ENCODE data around the gene STK31. TPM values are rescaled to one million over a fixed set of nuclear protein-coding genes. Genes with fewer than 3 reads are reported as not detected.

Gene STK31
- total and polyA plus RNA-seq, 4 donors = 0.03 to 0.59 (median 0.18) TPM

DNA sequence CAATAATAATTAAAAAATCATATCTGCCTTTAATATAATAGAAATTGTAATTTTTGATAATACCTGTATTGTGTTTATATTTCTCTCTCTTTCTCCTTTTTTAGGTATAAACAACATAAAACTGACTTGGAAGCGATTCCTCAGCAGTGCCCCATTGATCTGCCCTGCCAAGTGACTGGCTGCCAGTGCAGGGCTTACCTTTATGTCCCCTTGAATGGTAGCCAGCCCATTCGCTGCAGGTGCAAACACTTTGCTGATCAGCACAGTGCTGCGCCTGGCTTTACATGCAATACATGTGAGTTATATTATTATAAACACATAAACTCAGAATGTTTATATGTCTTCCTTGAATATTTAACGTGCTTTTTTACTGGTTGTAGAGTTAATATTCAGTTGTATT, 20.9 kb upstream of the STK31 start:
- peaks cover 0 to 23% (median 9%) of the 10 kb centered on the region in 4 donors for H3K36me3 ChIP-seq (ENCODE audit: control insufficient read depth in 4 of 4, insufficient read depth in 3 of 4, low read depth in 1 of 4, low read length in 3 of 4)
- TF ChIP-seq TAF1 (conservative IDR thresholded peaks at IDR 0.05) (no peak), HNF4G (IDR thresholded peaks at IDR 0.05) (no peak), FOXA2 (IDR thresholded peaks at IDR 0.05) (no peak), EGR1 (IDR thresholded peaks at IDR 0.05; ENCODE audit: low read depth in 2 of 2) (no peak), HNF4A (conservative IDR thresholded peaks at IDR 0.05) (no peak), RXRA (IDR thresholded peaks at IDR 0.05) (no peak), FOXA1 (IDR thresholded peaks at IDR 0.05) (no peak), NR2F2 (IDR thresholded peaks at IDR 0.05) (no peak), RAD21 (IDR thresholded peaks at IDR 0.05) (no peak), YY1 (IDR thresholded peaks at IDR 0.05) (no peak), GABPA (IDR thresholded peaks at IDR 0.05 in 1 of 2, conservative IDR thresholded peaks at IDR 0.05 in 1 of 2) (no peak), SP1 (IDR thresholded peaks at IDR 0.05) (no peak), JUND (IDR thresholded peaks at IDR 0.05) (no peak)
- TF ChIP-seq, protein P1, sequence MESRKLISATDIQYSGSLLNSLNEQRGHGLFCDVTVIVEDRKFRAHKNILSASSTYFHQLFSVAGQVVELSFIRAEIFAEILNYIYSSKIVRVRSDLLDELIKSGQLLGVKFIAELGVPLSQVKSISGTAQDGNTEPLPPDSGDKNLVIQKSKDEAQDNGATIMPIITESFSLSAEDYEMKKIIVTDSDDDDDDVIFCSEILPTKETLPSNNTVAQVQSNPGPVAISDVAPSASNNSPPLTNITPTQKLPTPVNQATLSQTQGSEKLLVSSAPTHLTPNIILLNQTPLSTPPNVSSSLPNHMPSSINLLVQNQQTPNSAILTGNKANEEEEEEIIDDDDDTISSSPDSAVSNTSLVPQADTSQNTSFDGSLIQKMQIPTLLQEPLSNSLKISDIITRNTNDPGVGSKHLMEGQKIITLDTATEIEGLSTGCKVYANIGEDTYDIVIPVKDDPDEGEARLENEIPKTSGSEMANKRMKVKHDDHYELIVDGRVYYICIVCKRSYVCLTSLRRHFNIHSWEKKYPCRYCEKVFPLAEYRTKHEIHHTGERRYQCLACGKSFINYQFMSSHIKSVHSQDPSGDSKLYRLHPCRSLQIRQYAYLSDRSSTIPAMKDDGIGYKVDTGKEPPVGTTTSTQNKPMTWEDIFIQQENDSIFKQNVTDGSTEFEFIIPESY (IDR thresholded peaks at IDR 0.05) = no peak
- TF ChIP-seq, protein P2, sequence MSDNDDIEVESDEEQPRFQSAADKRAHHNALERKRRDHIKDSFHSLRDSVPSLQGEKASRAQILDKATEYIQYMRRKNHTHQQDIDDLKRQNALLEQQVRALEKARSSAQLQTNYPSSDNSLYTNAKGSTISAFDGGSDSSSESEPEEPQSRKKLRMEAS (IDR thresholded peaks at IDR 0.05) = no peak
- TF ChIP-seq, protein P3, sequence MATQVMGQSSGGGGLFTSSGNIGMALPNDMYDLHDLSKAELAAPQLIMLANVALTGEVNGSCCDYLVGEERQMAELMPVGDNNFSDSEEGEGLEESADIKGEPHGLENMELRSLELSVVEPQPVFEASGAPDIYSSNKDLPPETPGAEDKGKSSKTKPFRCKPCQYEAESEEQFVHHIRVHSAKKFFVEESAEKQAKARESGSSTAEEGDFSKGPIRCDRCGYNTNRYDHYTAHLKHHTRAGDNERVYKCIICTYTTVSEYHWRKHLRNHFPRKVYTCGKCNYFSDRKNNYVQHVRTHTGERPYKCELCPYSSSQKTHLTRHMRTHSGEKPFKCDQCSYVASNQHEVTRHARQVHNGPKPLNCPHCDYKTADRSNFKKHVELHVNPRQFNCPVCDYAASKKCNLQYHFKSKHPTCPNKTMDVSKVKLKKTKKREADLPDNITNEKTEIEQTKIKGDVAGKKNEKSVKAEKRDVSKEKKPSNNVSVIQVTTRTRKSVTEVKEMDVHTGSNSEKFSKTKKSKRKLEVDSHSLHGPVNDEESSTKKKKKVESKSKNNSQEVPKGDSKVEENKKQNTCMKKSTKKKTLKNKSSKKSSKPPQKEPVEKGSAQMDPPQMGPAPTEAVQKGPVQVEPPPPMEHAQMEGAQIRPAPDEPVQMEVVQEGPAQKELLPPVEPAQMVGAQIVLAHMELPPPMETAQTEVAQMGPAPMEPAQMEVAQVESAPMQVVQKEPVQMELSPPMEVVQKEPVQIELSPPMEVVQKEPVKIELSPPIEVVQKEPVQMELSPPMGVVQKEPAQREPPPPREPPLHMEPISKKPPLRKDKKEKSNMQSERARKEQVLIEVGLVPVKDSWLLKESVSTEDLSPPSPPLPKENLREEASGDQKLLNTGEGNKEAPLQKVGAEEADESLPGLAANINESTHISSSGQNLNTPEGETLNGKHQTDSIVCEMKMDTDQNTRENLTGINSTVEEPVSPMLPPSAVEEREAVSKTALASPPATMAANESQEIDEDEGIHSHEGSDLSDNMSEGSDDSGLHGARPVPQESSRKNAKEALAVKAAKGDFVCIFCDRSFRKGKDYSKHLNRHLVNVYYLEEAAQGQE (IDR thresholded peaks at IDR 0.05) = no peak
- TF ChIP-seq, protein P4, sequence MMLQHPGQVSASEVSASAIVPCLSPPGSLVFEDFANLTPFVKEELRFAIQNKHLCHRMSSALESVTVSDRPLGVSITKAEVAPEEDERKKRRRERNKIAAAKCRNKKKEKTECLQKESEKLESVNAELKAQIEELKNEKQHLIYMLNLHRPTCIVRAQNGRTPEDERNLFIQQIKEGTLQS (IDR thresholded peaks at IDR 0.05) = no peak
- TF ChIP-seq, protein P5, sequence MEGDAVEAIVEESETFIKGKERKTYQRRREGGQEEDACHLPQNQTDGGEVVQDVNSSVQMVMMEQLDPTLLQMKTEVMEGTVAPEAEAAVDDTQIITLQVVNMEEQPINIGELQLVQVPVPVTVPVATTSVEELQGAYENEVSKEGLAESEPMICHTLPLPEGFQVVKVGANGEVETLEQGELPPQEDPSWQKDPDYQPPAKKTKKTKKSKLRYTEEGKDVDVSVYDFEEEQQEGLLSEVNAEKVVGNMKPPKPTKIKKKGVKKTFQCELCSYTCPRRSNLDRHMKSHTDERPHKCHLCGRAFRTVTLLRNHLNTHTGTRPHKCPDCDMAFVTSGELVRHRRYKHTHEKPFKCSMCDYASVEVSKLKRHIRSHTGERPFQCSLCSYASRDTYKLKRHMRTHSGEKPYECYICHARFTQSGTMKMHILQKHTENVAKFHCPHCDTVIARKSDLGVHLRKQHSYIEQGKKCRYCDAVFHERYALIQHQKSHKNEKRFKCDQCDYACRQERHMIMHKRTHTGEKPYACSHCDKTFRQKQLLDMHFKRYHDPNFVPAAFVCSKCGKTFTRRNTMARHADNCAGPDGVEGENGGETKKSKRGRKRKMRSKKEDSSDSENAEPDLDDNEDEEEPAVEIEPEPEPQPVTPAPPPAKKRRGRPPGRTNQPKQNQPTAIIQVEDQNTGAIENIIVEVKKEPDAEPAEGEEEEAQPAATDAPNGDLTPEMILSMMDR (IDR thresholded peaks at IDR 0.05; ENCODE audit: low read depth, low read length, missing input control) = no peak

More for the DNA sequence above, 20.9 kb upstream of the STK31 start:
- H3K27me3 ChIP-seq (ENCODE audit: control insufficient read depth in 4 of 4, insufficient read depth in 4 of 4, low read length in 3 of 4) = no peaks in the 10 kb centered on the region
- H3K4me3 ChIP-seq (ENCODE audit: low read depth in 1 of 3, low read length in 3 of 3) = no peak overlapping the region
- no peaks in the 10 kb centered on the region for H3K9me3 ChIP-seq (ENCODE audit: control insufficient read depth in 4 of 4, low read length in 3 of 4)
- peaks cover 1 to 8% (median 3%) of the 10 kb centered on the region in 4 donors for H3K4me1 ChIP-seq (ENCODE audit: control insufficient read depth in 4 of 4, insufficient read depth in 4 of 4, low read length in 3 of 4)
- H3K9ac ChIP-seq (ENCODE audit: low read depth in 1 of 2, low read length in 2 of 2) = no peak overlapping the region
- H3K27ac ChIP-seq (ENCODE audit: low read depth in 1 of 2, low read length in 2 of 2) = no peak overlapping the region
- no peak for DNase-seq (ENCODE audit: low spot score)
- WGBS = 66% methylated on average over 4 of the region's 4 CpGs
